HCT116 (cell line): ENCODE results near the gene MYOF. TPM values are rescaled to one million over a fixed set of nuclear protein-coding genes. Genes with fewer than 3 reads are reported as not detected.

ENCODE experiments used
- ATAC-seq: fragments of 200-7000 bp; cut with Tn5 transposase; 2 replicates; pipeline ENCODE4 v1.9.1; 2020; ENCODE audit warnings: mild to moderate bottlenecking, moderate library complexity
- BruUV-seq: library from RNA; stranded (reverse); fragments of 400-500 nt; replicated peaks from 2 replicates; lab custom pipeline; 2021; lab: Mats Ljungman, UMichigan
- CTCF ChIA-PET: fragments of 300-600 bp; sonication (Branson Sonifier 250); formaldehyde crosslinking; loops from one replicate; lab custom pipeline; 2021; ENCODE audit warnings: antibody characterized with exemption; lab: Charles Lee
- POLR2A ChIA-PET: fragments of 300-600, 350-600 bp; sonication (Branson Sonifier 250); formaldehyde crosslinking; loops from one replicate; lab custom pipeline; 2021; ENCODE audit warnings: antibody characterized with exemption; lab: Charles Lee
- RAD21 ChIA-PET, 2 experiments: fragments of 300-600 bp; sonication (Branson Sonifier 250); formaldehyde crosslinking; loops; one replicate each; lab custom pipeline; 2023; ENCODE audit warnings: low total read pairs in 2 of 2; ENCODE audit not compliant: uncharacterized antibody in 2 of 2, unreplicated experiment in 2 of 2, low non-redundant PET in 1 of 2; lab: Charles Lee
- DNase-seq: peaks from one replicate; pipeline ENCODE4 v3.0.0-alpha.2; 2010; ENCODE audit warnings: low read depth, low spot score
- H2AFZ ChIP-seq: fragments of 200-600 bp; shearing (Covaris generic), sonication (generic); 2 replicates; pipeline ENCODE4 v1.6.1; 2017; ENCODE audit warnings: low read depth, mixed run types, mixed read lengths, antibody characterized with exemption, low read length; ENCODE audit not compliant: poor library complexity, severe bottlenecking
- H3K27ac ChIP-seq: 2 replicates; pipeline ENCODE4 v1.5.1; 2012; ENCODE audit warnings: low read depth, low read length
- H3K27me3 ChIP-seq: fragments of 200-600 bp; sonication (generic); 2 replicates; pipeline ENCODE4 v1.6.1; 2016; ENCODE audit warnings: mixed run types, low read length, mixed read lengths; ENCODE audit not compliant: insufficient read depth
- H3K36me3 ChIP-seq, 2 experiments: fragments of 200-500 bp in 1 of 2; fragments of 200-600 bp in 1 of 2; sonication (Bioruptor generic) in 1 of 2; sonication (generic) in 1 of 2; 2 replicates each; pipeline versions ENCODE4 v1.5.1 to v1.6.1; 2014 to 2016; ENCODE audit warnings: low read length in 2 of 2, inconsistent platforms in 1 of 2, mixed read lengths in 1 of 2, mixed run types in 1 of 2; ENCODE audit not compliant: insufficient read depth in 2 of 2, control insufficient read depth in 1 of 2
- H3K4me1 ChIP-seq, 2 experiments: fragments of 200-600 bp in 1 of 2; sonication (generic) in 1 of 2; 2 replicates each; pipeline versions ENCODE4 v1.5.1 to v1.6.1; 2012 to 2017; ENCODE audit warnings: low read length in 2 of 2, inconsistent platforms in 1 of 2, mild to moderate bottlenecking in 1 of 2, mixed read lengths in 1 of 2, mixed run types in 1 of 2, moderate library complexity in 1 of 2; ENCODE audit not compliant: insufficient read depth in 2 of 2, control insufficient read depth in 1 of 2
- H3K4me2 ChIP-seq: fragments of 200-600 bp; sonication (generic); 2 replicates; pipeline ENCODE4 v1.6.1; 2017; ENCODE audit warnings: mixed run types, low read length, mixed read lengths
- H3K4me3 ChIP-seq, 2 experiments: fragments of 200-600 bp in 1 of 2; sonication (generic) in 1 of 2; replicated peaks in 1 of 2; 2 replicates each; pipeline ENCODE4 v1.5.1; 2011 to 2016; ENCODE audit warnings: low read length in 2 of 2, control low read depth in 1 of 2, low read depth in 1 of 2, mild to moderate bottlenecking in 1 of 2, mixed read lengths in 1 of 2, mixed run types in 1 of 2
- H3K79me2 ChIP-seq: fragments of 200-600 bp; sonication (generic); 2 replicates; pipeline ENCODE4 v1.6.1; 2017; ENCODE audit warnings: mild to moderate bottlenecking, mixed run types, low read length, moderate library complexity, mixed read lengths; ENCODE audit not compliant: insufficient read depth
- H3K9ac ChIP-seq: fragments of 200-600 bp; sonication (generic); 2 replicates; pipeline ENCODE4 v1.6.1; 2016; ENCODE audit warnings: low read length, mixed read lengths
- H3K9me2 ChIP-seq: fragments of 200-600 bp; sonication (generic), shearing (Covaris generic); 2 replicates; pipeline ENCODE4 v1.6.1; 2017; ENCODE audit warnings: mixed run types, mild to moderate bottlenecking, moderate library complexity; ENCODE audit not compliant: insufficient read depth
- H3K9me3 ChIP-seq, 2 experiments: fragments of 200-500 bp in 1 of 2; fragments of 200-600 bp in 1 of 2; sonication (Bioruptor generic) in 1 of 2; sonication (generic) in 1 of 2; 2 replicates each; pipeline ENCODE4 v1.6.1; 2014 to 2017; ENCODE audit warnings: low read length in 2 of 2, mixed read lengths in 2 of 2, inconsistent platforms in 1 of 2, low read depth in 1 of 2, mild to moderate bottlenecking in 1 of 2, mixed run types in 1 of 2, moderate library complexity in 1 of 2; ENCODE audit not compliant: control insufficient read depth in 1 of 2, insufficient read depth in 1 of 2
- H4K20me1 ChIP-seq: fragments of 200-600 bp; sonication (generic), shearing (Covaris generic); 2 replicates; pipeline ENCODE4 v1.6.1; 2017; ENCODE audit warnings: mixed run types, mild to moderate bottlenecking, moderate library complexity; ENCODE audit not compliant: insufficient read depth
- POLR2A ChIP-seq: IDR thresholded peaks from 2 replicates; pipeline ENCODE4 v1.7.0; 2011; ENCODE audit warnings: borderline replicate concordance; ENCODE audit not compliant: insufficient read depth, insufficient read length; ENCODE audit errors: extremely low read depth
- POLR2AphosphoS5 ChIP-seq: IDR thresholded peaks from 2 replicates; pipeline ENCODE4 v1.6.1; 2011; ENCODE audit warnings: mild to moderate bottlenecking, low read depth, low read length, moderate library complexity
- TCF7L2 ChIP-seq: IDR thresholded peaks from 2 replicates; pipeline ENCODE4 v1.7.0; 2011; ENCODE audit warnings: borderline replicate concordance, inconsistent platforms; ENCODE audit not compliant: insufficient read depth, insufficient read length; ENCODE audit errors: extremely low read depth
- ZNF274 ChIP-seq: fragments of 200-500 bp; sonication (Bioruptor generic); IDR thresholded peaks from 2 replicates; pipeline ENCODE4 v1.6.1; 2014; ENCODE audit warnings: mild to moderate bottlenecking, low read depth, low read length, inconsistent platforms
- intact Hi-C: fragments of 100-400 bp; cut with micrococcal nuclease; formaldehyde crosslinking; loops from 2 replicates; pipeline ENCODE4 v1.10.0; 2022
- total RNA-seq: library from RNA; stranded (reverse); gene quantifications from one replicate; pipeline ENCODE4 v1.2.1, GENCODE V29; 2021; ENCODE audit not compliant: unreplicated experiment
- TF ChIP-seq, protein P1 (sequence below), 3 experiments: fragments of 200-600 bp in 1 of 3; sonication (generic) in 1 of 3; IDR thresholded peaks in 2 of 3; conservative IDR thresholded peaks in 1 of 3; 2 replicates each; pipeline ENCODE4 v1.5.1; 2012 to 2017; ENCODE audit warnings: low read depth in 2 of 3, low read length in 2 of 3, antibody characterized with exemption in 1 of 3, borderline replicate concordance in 1 of 3, control low read depth in 1 of 3, mild to moderate bottlenecking in 1 of 3, mixed read lengths in 1 of 3, mixed run types in 1 of 3, moderate library complexity in 1 of 3; ENCODE audit not compliant: insufficient read depth in 1 of 3

Gene MYOF
- total RNA-seq, 1 experiment from 2014 or later = 250 TPM

DNA sequence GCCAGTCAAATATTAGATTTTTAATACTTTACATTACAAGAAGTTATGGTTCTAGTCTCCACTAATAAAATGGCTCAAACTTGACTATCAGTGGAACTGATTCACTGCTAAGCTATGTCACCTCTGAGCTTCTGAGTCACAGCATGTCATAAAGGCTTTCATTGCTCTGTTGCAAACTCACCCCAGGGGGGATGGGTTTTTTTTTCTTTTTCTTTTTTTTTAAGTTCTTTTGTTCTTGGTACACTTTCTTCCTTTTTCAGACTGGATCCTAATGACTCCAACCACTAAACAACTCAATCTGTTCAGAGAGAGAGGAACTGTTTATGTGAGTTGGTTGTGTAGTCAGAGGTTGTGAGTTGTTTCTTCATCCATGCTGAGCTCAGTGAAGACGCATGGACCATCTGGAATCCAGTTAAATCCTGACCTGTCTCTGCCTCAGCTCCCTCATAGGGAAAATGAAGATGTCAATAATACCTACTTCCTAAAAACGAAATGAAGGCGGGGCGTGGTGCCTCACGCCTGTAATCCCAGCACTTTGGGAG, 11.0 kb downstream of the MYOF start:
- peak; percentile 37 for ATAC-seq

DNA sequence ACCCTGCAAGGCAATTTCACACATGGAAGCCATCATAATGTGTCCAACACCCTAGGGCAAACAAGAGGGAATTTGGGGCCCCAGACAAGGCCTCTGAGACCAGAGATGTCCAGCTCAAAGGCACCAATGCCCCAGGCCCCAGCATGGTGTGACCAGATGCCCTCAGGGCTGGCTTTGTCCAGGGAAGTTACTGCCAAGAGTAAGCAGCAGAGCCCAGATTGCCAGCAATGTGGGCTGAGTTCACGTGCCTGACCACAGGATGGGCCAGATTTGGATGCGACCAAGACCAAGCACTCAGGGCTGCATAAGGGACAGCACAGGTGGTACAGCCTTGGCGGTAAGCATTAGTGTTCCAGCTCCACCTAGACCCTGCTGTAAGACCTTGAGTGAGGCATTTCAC, 12.7 kb downstream of the MYOF start:
- no peak overlapping the region for H3K4me3 ChIP-seq
- BruUV-seq = no TSS peak
- ATAC-seq = no peak
- H3K27me3 ChIP-seq = no peaks in the 10 kb centered on the region
- no peak for DNase-seq
- CTCF ChIA-PET = interaction anchor here (2.6 to 4.3 kb wide), 2 partner anchors 13 to 93 kb away, joined by 11 to 27 read pairs; partner anchors contain the start of gene MYOF
- peak overlapping the region; percentile 81 for H3K9ac ChIP-seq
- H3K36me3 ChIP-seq = peaks cover 0 to 26% of the 10 kb centered on the region in 2 experiments; a peak in 1 of 4 replicates
- H3K9me3 ChIP-seq = no peaks in the 10 kb centered on the region
- peak overlapping the region; percentile 72 for H3K4me2 ChIP-seq
- H3K27ac ChIP-seq = peak overlapping the region; percentile 98
- intact Hi-C loops = no loop called here
- H3K9me2 ChIP-seq = no peaks in the 10 kb centered on the region
- H2AFZ ChIP-seq = no peak overlapping the region
- no peaks in the 10 kb centered on the region for H4K20me1 ChIP-seq
- peaks cover 87% of the 10 kb centered on the region for H3K79me2 ChIP-seq
- TF ChIP-seq POLR2A (no peak), TCF7L2 (no peak), POLR2AphosphoS5 (no peak)
- TF ChIP-seq, protein P1, sequence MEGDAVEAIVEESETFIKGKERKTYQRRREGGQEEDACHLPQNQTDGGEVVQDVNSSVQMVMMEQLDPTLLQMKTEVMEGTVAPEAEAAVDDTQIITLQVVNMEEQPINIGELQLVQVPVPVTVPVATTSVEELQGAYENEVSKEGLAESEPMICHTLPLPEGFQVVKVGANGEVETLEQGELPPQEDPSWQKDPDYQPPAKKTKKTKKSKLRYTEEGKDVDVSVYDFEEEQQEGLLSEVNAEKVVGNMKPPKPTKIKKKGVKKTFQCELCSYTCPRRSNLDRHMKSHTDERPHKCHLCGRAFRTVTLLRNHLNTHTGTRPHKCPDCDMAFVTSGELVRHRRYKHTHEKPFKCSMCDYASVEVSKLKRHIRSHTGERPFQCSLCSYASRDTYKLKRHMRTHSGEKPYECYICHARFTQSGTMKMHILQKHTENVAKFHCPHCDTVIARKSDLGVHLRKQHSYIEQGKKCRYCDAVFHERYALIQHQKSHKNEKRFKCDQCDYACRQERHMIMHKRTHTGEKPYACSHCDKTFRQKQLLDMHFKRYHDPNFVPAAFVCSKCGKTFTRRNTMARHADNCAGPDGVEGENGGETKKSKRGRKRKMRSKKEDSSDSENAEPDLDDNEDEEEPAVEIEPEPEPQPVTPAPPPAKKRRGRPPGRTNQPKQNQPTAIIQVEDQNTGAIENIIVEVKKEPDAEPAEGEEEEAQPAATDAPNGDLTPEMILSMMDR (IDR thresholded peaks at IDR 0.05 in 2 of 3, conservative IDR thresholded peaks at IDR 0.05 in 1 of 3; ENCODE audit: borderline replicate concordance in 1 of 3, insufficient read depth in 1 of 3, low read depth in 2 of 3, low read length in 2 of 3) = no peak
- H3K4me1 ChIP-seq = peaks cover 87 to 96% of the 10 kb centered on the region in 2 experiments
- RAD21 ChIA-PET = interaction anchor here (1.5 to 2.4 kb wide), 2 partner anchors 13 kb away, joined by 6 to 8 read pairs; partner anchors contain the start of gene MYOF (in 2 of the 2)
- POLR2A ChIA-PET = interaction anchor here (1.8 to 3.0 kb wide), 6 partner anchors 8 to 89 kb away, joined by 4 to 21 read pairs (median 10); partner anchors contain the start of genes CEP55 and MYOF

More for the DNA sequence above, 11.0 kb downstream of the MYOF start:
- BruUV-seq = TSS peak; percentile 30
- ChIA-PET RAD21 (interaction anchor here in 1 of 2 experiments (0.7 to 1.3 kb wide), 3 partner anchors 26 to 91 kb away, joined by 3 read pairs; no protein-coding TSS in a partner anchor), POLR2A (interaction anchor here (0.7 to 3.0 kb wide), 13 partner anchors 9 to 94 kb away, joined by 3 to 21 read pairs (median 9); partner anchors contain the start of genes CEP55 and MYOF), CTCF (interaction anchor here (1.5 to 4.3 kb wide), 3 partner anchors 11 to 95 kb away, joined by 4 to 27 read pairs (median 12); partner anchors contain the start of gene MYOF)
- peak; percentile 95 for DNase-seq
- Histone ChIP-seq H3K4me2 (peak overlapping the region; percentile 65), H3K27me3 (no peaks in the 10 kb centered on the region), H3K79me2 (peaks cover 83% of the 10 kb centered on the region), H3K4me1 (peaks cover 83 to 96% of the 10 kb centered on the region in 2 experiments), H3K27ac (peak overlapping the region; percentile 98), H3K9ac (peak overlapping the region; percentile 55), H2AFZ (no peak overlapping the region), H3K36me3 (peaks cover 0 to 26% of the 10 kb centered on the region in 2 experiments; a peak in 1 of 4 replicates), H3K9me2 (no peaks in the 10 kb centered on the region), H4K20me1 (no peaks in the 10 kb centered on the region), H3K9me3 (no peaks in the 10 kb centered on the region), H3K4me3 (peak overlapping the region in 1 of 2 experiments; percentile 36; a peak in 1 of 4 replicates)
- intact Hi-C loops = loop anchor here (1.0 kb wide), 1 partner anchor 34 kb away; no protein-coding TSS in a partner anchor
- TF ChIP-seq TCF7L2 = peak; percentile 84
- no peak for TF ChIP-seq ZNF274
- no peak for TF ChIP-seq POLR2A
